Fibroblast of skin of left biceps (primary cell): Measurements from ENCODE around the gene FAM13B.
"Not testable (repeated sequence)": the region's sequence is repeated elsewhere in the genome, so short reads cannot be mapped to it uniquely, and the experiment has no call there.

Source experiments
- DNase-seq, 2 experiments: peaks; one replicate each; pipeline ENCODE4 v3.0.0-alpha.2; 2013; ENCODE audit warnings: low read depth in 2 of 2

FAM13B gene

GRCh38 chr5:137989419-137989818 lies 43.5 kb downstream of the FAM13B start:
- no peak for DNase-seq

DNA sequence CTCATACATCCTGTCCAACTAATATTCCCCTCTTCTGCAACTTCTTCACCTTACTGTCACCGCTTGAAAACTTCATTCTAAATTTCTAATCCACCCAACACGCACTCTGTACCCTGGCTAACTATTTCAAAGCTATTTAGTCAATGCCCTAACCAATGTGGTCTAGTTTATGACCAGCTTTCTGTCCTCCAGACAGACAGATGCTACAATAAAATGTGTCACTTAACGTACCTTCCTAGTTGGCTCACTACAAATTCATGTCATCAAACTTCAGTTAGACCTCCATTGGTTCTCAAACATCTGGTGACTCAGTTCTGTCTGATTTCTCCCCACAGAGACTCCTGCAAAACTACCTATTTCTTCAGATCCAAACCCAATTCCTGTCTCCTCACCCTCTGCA lies 57.7 kb downstream of the FAM13B start:
- DNase-seq: no peak

DNA sequence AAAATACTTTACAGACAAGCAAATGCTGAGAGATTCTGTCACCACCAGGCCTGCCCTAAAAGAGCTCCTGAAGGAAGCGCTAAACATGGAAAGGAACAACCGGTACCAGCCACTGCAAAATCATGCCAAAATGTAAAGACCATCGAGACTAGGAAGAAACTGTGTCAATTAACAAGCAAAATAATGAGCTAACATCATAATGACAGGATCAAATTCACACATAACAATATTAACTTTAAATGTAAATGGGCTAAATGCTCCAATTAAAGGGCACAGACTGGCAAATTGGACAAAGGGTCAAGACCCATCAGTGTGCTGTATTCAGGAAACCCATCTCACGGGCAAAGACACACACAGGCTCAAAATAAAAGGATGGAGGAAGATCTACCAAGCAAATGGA lies 62.5 kb downstream of the FAM13B start:
- not testable (repeated sequence) for DNase-seq

DNA sequence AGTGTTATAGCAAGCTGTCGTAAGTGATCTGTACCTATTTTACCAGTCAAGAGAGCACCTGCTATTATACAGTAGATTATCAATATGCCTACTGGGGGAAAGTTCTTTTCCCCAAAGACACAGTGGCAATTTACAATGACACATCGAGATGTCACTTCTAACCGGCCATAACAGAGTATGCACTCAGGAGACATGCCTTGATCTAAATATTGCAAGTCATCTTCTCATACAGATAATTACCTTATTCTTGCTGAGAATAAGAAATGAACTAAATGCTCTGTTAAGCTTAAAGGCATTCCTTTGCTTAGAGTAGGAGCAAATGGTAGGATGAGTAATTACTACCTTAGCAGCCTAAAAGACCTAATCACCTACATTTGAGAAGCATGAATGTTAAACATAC lies 72.1 kb downstream of the FAM13B start:
- no peak for DNase-seq

DNA sequence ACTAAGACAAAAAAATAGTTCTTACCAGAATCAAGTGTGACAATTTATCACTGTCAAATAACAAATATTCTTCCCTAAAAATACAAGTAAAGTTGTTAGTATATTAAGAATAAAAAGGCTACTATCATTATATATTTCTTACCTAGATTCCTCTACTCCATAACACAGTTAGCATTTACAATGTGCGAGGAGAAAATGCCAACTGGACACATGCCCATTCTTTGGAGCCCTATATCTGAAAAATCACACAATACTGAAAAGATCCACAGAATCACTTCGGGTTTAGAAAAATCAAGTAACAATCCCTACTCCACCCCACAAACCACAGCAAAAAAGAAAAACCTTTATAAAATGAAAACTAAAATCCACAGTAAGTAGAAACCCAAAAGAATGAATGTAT lies 72.7 kb downstream of the FAM13B start:
- DNase-seq: no peak

- DNase-seq: no peak
These were observed 73.4 kb downstream of the FAM13B start for GRCh38 chr5:137959488-137959887.

DNA sequence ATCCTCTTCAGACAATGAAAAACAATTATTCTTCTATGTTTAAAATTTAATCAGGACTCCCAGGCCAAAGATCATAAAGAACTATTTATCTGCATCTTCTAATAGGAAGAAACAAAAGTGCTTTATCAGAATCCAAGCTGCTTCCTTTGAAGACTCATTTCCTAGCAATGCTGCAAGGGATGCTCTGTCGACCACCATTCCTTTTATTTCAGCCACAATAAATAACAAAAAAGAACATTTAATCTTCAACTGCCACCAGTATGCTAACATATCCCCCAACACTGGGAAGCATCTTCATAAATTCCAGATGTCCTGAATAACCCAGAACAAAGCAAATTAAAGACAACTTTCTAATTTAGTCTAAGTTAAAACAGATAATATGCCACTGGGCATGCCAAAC lies 74.9 kb downstream of the FAM13B start:
- DNase-seq: no peak

DNA sequence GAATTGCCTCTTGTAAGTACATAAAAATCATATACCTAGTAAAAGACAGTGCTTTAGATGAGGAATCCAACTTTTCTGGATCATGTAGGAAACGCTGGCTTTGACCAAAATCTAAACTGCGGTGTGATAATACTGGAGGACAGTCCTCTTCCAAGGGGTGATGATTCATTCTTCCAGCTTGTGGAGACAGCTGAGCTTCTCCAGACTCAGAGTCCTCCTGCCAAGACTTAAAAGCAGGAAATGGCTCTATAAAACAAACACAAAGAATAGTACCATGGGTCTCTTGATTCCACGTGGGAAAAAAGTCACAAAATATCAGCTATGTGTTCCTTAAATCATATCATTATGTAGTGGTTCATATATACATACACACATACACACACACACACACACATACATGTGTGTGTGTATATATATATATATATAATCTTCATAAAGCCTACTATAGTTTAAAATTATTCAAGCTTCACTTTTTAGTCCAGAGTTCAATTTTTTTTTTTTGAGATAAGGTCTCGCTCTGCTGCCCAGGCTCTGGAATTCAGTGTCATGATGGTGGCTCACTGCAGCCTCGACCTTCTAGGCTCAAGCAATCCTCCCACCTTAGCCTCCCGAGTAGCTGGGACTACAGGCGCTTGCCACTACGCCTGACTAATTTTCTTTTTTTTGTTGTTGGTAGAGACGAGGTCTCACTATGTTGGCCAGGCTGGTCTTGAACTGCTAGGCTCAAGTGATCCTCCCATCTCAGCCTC lies 78.6 kb downstream of the FAM13B start:
- DNase-seq: peak; percentile 40 to 44

DNA sequence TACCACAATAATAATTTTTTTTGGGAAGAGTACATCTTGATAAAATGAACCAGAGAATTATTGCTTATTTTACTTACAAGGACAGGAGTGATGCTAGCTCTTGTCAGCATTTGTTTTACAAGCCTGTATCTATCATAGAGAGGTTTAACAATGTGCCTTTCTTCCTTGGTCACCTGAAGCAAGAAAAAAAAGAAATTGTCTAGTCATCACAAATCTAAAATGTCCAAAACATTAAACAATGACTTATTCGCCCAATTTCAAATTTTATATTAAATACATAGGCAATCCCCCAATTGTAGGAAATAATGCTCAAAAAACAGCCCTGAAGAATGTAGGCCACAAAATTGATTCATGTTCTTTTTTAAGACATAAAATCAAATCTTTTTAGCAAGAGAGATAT lies 87.1 kb downstream of the FAM13B start:
- DNase-seq: no peak

DNA sequence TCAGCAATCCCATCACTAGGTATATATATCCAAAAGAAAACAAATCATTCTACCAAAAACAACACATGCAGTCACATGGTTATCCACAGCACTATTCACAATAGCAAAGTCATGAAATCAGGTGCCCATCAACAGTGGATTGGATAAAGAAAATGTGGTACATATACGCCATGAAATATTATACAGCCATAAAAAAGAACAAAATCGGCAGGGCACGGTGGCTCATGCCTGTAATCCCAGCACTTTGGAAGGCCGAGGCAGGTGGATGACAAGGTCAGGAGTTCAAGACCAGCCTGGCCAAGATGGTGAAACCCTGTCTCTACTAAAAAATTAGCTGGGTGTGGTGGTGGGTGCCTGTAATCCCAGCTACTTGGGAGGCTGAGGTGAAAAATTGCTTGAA lies 88.6 kb downstream of the FAM13B start:
- DNase-seq: not testable (repeated sequence)

DNA sequence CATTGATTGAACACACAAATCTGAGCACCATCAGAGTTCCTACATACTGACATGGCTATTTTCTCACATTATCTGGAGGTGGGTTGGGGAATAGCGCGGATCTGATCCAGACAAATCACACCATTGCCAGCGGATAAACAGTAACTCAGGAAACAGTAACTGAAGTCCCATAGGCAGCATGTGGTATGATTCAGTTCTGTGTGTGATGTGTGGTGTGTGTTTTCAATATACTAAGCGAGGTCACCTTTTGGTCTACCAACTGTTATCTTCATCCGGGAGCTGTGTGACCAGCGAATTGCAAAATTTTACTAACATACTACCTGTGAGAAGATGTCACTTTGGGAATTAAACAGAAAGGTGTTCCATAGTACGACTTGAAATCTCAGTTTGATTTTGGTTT lies 93.5 kb downstream of the FAM13B start:
- no peak for DNase-seq

DNA sequence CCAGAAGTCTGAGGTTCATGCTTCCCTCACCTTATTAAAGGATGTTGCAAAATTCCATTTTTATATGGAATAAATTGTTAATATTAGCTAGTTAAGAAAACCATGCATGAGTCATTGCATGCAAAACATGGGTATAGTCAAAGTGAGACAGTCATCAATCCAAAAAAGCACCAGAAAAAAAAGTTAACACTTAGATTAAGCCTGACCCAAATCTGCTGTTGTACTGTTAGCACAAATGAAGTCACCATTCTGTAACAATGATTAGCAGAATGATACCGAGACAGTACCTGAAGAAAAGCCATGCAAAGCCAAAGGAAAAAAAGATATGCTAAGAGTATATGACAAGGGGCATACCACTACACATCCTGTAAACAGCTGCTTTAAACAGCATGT lies 94.1 kb downstream of the FAM13B start:
- no peak for DNase-seq

DNA sequence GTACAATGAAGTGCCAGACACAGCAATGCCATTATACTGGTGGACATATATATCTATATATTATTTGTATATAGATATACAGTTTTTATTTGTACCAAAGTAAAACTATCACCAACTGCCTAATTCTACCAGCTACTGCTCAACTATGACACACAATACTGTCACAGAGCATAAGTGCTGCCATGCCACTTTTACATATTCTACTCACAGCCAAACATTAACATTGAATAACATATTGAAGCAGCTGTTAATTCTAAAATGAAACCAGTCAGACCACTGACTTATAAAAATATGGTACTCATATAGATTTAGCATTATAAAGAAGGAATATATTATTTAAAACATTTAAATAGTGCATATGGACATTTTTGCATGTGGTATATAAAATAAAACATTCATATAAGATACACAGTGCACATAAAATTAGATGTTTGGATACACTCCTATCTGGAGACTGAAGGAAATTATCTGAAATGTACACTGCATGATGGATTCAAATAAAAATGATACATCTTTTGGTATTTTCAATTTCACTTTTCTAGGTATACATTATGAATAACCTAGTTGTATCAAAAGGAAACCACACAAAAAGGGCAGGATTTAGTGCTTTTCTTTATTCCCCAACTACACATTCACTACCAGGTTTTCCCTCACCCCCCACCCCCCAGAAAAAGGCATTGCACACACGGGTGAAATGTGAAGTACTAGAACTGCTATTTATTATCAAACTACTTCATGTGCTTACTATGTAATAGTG lies 94.7 kb downstream of the FAM13B start:
- no peak for DNase-seq

DNA sequence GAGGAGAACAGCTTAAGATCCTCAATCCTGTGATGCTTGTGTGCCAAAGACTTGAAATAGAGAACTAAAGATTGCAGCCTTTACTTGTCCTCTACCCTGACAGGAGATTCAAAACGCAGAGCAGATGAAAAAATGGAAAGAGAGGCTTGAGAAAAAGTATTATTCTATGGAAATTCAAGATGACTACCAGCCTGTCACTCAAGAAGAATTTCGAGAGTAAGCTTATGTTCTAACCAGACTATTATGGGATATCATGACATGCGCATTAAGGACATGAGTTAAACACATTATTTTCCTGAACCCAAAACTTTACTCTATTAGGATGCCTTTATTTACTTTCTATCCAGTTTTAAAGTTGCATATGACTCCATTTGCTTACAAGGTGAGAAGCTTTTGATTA lies 97.2 kb downstream of the FAM13B start:
- no peak for DNase-seq

DNA sequence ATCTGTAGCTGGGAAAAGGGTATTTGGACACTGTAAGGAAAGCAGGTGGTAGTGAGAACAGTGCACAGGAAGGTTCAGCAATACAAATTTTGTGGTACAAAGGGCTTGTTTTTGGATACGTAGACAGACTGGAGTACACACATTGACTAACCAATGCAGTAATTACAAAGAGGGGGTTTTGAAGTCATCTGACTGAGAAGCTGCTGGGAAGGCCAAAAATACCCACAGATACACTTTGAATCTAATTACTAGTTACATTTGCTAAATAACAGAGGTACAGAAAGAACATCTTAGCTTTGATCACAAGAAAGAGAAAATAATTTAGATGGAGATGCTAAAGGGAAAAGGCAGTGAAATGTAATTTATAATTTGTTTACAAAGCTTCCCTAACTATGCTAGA lies 97.7 kb downstream of the FAM13B start:
- no peak for DNase-seq

DNA sequence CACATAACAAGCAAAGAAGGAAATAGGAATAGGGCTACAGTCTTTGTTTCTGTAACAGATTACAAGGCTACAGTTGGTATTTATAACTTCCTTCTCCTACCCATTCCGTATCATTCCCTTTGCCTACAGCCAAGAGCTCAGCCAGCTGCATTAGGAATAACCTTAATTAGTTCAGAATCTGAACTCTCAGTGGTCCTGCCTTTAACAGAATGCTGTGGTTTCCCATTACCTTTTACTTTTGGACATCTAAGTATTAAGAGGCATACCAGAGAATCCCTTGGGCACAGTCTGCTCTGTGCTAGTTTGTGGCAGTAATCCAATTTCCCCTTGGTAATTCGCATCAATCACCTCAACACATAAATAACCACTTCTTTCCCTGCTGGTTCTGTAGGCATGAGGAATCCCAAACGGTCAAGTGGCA lies 99.4 kb downstream of the FAM13B start:
- peak; percentile 17 to 23 for DNase-seq

DNA sequence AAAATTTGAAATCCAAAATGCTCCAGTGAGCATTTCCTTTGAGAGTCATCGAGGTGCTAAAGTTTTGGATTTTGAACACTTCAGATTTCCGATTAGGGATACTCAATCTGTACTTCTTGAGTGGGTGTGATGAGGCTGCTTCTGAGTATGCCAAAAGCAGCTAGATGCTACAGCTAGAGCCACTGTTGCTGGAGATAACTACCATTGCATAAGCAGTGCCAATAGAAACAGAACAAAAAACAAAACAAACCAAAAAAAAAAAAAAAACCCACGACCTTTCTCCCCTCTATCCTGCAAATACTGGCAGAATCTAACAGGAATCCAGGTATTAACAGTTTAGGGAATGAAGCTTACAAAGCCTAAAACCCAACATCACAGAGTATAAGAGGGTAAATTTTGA lies 100.1 kb downstream of the FAM13B start:
- no peak for DNase-seq

- no peak for DNase-seq
These were observed 109.0 kb downstream of the FAM13B start for GRCh38 chr5:137923856-137924255.

- no peak for DNase-seq
These were observed 110.9 kb downstream of the FAM13B start for GRCh38 chr5:137921931-137922330.

DNA sequence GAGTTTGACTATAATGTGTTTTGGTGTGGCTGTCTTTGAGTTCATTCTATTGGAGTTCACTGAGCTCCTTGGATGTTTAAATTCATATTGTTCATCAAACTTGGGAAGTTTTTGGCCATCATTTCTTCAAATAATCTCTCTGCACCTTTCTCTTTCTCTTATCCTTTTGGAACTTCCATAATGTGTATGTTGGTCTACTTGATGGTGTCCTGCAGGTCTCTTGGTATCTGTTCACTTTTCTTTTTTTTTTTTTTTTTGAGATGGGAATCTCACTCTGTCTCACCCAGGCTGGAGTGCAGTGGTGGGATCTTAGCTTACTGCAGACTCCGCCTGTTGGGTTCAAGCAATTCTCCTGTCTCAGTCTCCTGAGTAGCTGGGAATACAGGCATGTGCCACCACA lies 116.0 kb downstream of the FAM13B start:
- no peak for DNase-seq

GRCh38 chr5:137914758-137915157 lies 118.1 kb downstream of the FAM13B start:
- DNase-seq: no peak

- DNase-seq: no peak
These were observed 130.3 kb downstream of the FAM13B start for GRCh38 chr5:137902408-137903133.
